ENCODE measurements around the gene AFF3.

GRCh38 chr2:99802734-99803133 is 339.7 kb downstream of the AFF3 start:
- TF ChIP-seq CTCF (IDR thresholded peaks at IDR 0.05): no peak
- TF ChIP-seq POLR2A (IDR thresholded peaks at IDR 0.05): no peak
